Sigmoid colon (tissue), 3 donors: ENCODE results near the gene SLC6A19.

ENCODE experiments used
- CTCF ChIP-seq, 4 experiments: fragments of 450-650 bp in 3 of 4; fragments of 200-600 bp in 1 of 4; IDR thresholded peaks; one replicate each; pipeline ENCODE4 v1.5.1; 2016 to 2019; ENCODE audit warnings: antibody characterized with exemption in 4 of 4, mild to moderate bottlenecking in 3 of 4, moderate library complexity in 2 of 4
- POLR2A ChIP-seq, 2 donors: fragments of 450-650 bp; IDR thresholded peaks; one replicate each; pipeline ENCODE4 v1.6.1; 2016; ENCODE audit warnings: antibody characterized with exemption in 2 of 2, mild to moderate bottlenecking in 2 of 2, moderate library complexity in 2 of 2

- TF ChIP-seq CTCF (IDR thresholded peaks at IDR 0.05): no peak
- no peak for TF ChIP-seq POLR2A (IDR thresholded peaks at IDR 0.05)
Observed at GRCh38 chr5:1190837-1191239, 10.6 kb upstream of the SLC6A19 start.
